ENCODE data around the gene CNTNAP5.

GRCh38 chr2:124018890-124019289 lies 6.2 kb upstream of the CNTNAP5 start:
- TF ChIP-seq FOS (IDR thresholded peaks at IDR 0.05; ENCODE audit: low read depth, low read length), result no peak
- TF ChIP-seq, protein P1, sequence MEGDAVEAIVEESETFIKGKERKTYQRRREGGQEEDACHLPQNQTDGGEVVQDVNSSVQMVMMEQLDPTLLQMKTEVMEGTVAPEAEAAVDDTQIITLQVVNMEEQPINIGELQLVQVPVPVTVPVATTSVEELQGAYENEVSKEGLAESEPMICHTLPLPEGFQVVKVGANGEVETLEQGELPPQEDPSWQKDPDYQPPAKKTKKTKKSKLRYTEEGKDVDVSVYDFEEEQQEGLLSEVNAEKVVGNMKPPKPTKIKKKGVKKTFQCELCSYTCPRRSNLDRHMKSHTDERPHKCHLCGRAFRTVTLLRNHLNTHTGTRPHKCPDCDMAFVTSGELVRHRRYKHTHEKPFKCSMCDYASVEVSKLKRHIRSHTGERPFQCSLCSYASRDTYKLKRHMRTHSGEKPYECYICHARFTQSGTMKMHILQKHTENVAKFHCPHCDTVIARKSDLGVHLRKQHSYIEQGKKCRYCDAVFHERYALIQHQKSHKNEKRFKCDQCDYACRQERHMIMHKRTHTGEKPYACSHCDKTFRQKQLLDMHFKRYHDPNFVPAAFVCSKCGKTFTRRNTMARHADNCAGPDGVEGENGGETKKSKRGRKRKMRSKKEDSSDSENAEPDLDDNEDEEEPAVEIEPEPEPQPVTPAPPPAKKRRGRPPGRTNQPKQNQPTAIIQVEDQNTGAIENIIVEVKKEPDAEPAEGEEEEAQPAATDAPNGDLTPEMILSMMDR (conservative IDR thresholded peaks at IDR 0.05; ENCODE audit: low read depth, low read length), result no peak

Data from IMR-90 (cell line).